Adrenal gland (tissue), 12 donors: ENCODE data around the gene RIN1. TPM values are rescaled to one million over a fixed set of nuclear protein-coding genes. Genes with fewer than 3 reads are reported as not detected.
A peak's percentile ranks its signal among the peaks of the same experiment; 100 is the strongest.

ENCODE experiments used
- DNase-seq, 7 donors: peaks; one replicate each; pipeline ENCODE4 v3.0.0-alpha.2; 2019 to 2020
- H3K27ac ChIP-seq, 5 donors: fragments of 200-600 bp; sonication (generic) in 4 of 5; 1 replicate in 3 of 5; 2 replicates in 2 of 5; pipeline versions ENCODE4 v1.5.1 to v1.8.0; 2016 to 2020; ENCODE audit warnings: mild to moderate bottlenecking in 1 of 5
- H3K27me3 ChIP-seq: fragments of 200-600 bp; 2 replicates; pipeline ENCODE4 v1.8.0; 2021
- H3K36me3 ChIP-seq, 2 donors: fragments of 200-600 bp; replicated peaks in 1 of 2; 1 replicate in 1 of 2; 2 replicates in 1 of 2; pipeline versions ENCODE4 v1.5.1 to v1.8.0; 2018 to 2022
- H3K4me1 ChIP-seq, 2 donors: fragments of 200-600 bp; replicated peaks in 1 of 2; 1 replicate in 1 of 2; 2 replicates in 1 of 2; pipeline versions ENCODE4 v1.5.1 to v1.8.0; 2018 to 2021
- H3K4me3 ChIP-seq, 4 donors: fragments of 200-600 bp; sonication (generic) in 3 of 4; one replicate each; pipeline ENCODE4 v1.5.1; 2016 to 2018
- H3K9me3 ChIP-seq, 3 donors: fragments of 200-600 bp; sonication (generic) in 1 of 3; replicated peaks in 1 of 3; 1 replicate in 2 of 3; 2 replicates in 1 of 3; pipeline versions ENCODE4 v1.5.1 to v1.8.0; 2016 to 2021
- CTCF ChIP-seq, 6 experiments: fragments of 450-650 bp in 4 of 6; fragments of 200-600 bp in 2 of 6; sonication (generic) in 1 of 6; IDR thresholded peaks; 1 replicate in 5 of 6; 2 replicates in 1 of 6; pipeline versions ENCODE4 v1.5.1 to v1.8.0; 2016 to 2021; ENCODE audit warnings: antibody characterized with exemption in 6 of 6, mild to moderate bottlenecking in 2 of 6, moderate library complexity in 1 of 6
- POLR2A ChIP-seq, 2 donors: fragments of 450-650 bp; IDR thresholded peaks; one replicate each; pipeline ENCODE4 v1.6.1; 2017; ENCODE audit warnings: antibody characterized with exemption in 2 of 2, mild to moderate bottlenecking in 2 of 2, moderate library complexity in 1 of 2
- WGBS, 4 donors: extraction: QIAGEN DNeasy Blood & Tissue Kit in 2 of 4; methylation state at CpG; one replicate each; pipeline versions ENCODE4 v1.1.5 to v1.1.7; 2013 to 2017; 5-methylcytosine and 5-hydroxymethylcytosine counted together
- intact Hi-C, 2 donors: fragments of 100-400 bp; cut with DNase I; formaldehyde crosslinking; loops; one replicate each; pipeline versions ENCODE4 v1.14.1 to v1.15.0; 2022 to 2023
- polyA plus RNA-seq, 3 donors: library from polyadenylated mRNA; stranded (reverse); fragments of 200-250 nt in 2 of 3; fragments of 350-450 nt in 1 of 3; fragmentation: Illumina TruSeq in 1 of 3; extraction: RNeasy Lipid Tissue Mini Kit (QIAGEN cat#74804) in 1 of 3; gene quantifications; one replicate each; pipeline ENCODE4 v1.2.3, GENCODE V29; 2013 to 2014
- total RNA-seq, 9 donors: library from RNA; depleted of rRNA in 4 of 9; stranded (reverse); fragments of >200 nt in 4 of 9; fragments of 120-200 nt in 1 of 9; fragmentation: NEBNext Ultra II Directional in 1 of 9; extraction: Animal tissue kit (Norgen Biotek cat#: 25700) in 1 of 9; gene quantifications; one replicate each; pipeline versions ENCODE4 v1.1.0 to v1.2.4, GENCODE V29; 2013 to 2023
- donor health status: healthy with polysubstance abuse.
- donor health status: Bipolar disorder and iron deficiency.
- donor health status: DM: yes; HTN: yes; CAD: no.
- donor health status: DM: no; HTN: no; CAD: no.
- donor health status: DM: no; HTN: no; CAD: no.
- donor health status: DM: yes; HTN: yes; CAD: no.

RIN1 gene
- total and polyA plus RNA-seq, 12 donors = 1.6 to 15.2 (median 7.1) TPM

- Histone ChIP-seq H3K36me3 (peaks cover 0 to 37% of the 10 kb centered on the region in 2 donors), H3K9me3 (no peaks in the 10 kb centered on the region), H3K27ac (no peak overlapping the region), H3K27me3 (no peaks in the 10 kb centered on the region), H3K4me1 (peaks cover 10 to 23% of the 10 kb centered on the region in 2 donors), H3K4me3 (no peak overlapping the region)
- peak in 1 of 7 donors; percentile 14 for DNase-seq
- intact Hi-C loops = no loop called here
- TF ChIP-seq POLR2A (IDR thresholded peaks at IDR 0.05) (no peak), CTCF (IDR thresholded peaks at IDR 0.05) (no peak)
- 80 to 93% (median 84%) methylated on average over 11 to 17 of the region's 17 CpGs for WGBS, 4 donors
Measured at GRCh38 chr11:66338276-66339161, 2.3 kb upstream of the RIN1 start.

GRCh38 chr11:66337103-66337899 lies 1.1 kb upstream of the RIN1 start:
- no peaks in the 10 kb centered on the region for H3K27me3 ChIP-seq
- peaks cover 10 to 22% of the 10 kb centered on the region in 2 donors for H3K4me1 ChIP-seq
- peak overlapping the region in 2 of 5 donors; percentile 78 to 87 for H3K27ac ChIP-seq
- TF ChIP-seq POLR2A (IDR thresholded peaks at IDR 0.05) = no peak
- TF ChIP-seq CTCF (IDR thresholded peaks at IDR 0.05) = no peak
- WGBS, 4 donors = 62 to 79% (median 72%) methylated on average over 5 to 18 of the region's 18 CpGs
- intact Hi-C loops = no loop called here
- H3K36me3 ChIP-seq = peaks cover 0 to 41% of the 10 kb centered on the region in 2 donors
- H3K4me3 ChIP-seq = no peak overlapping the region
- H3K9me3 ChIP-seq = no peaks in the 10 kb centered on the region
- DNase-seq = peak in 1 of 7 donors; percentile 15

- Histone ChIP-seq H3K4me3 (peak overlapping the region in 3 of 4 donors; percentile 25 to 84 (median 54)), H3K36me3 (peaks cover 0 to 28% of the 10 kb centered on the region in 2 donors), H3K27ac (peak overlapping the region in 4 of 5 donors; percentile 20 to 87 (median 58)), H3K27me3 (no peaks in the 10 kb centered on the region), H3K9me3 (no peaks in the 10 kb centered on the region), H3K4me1 (peaks cover 10 to 22% of the 10 kb centered on the region in 2 donors)
- TF ChIP-seq POLR2A (IDR thresholded peaks at IDR 0.05) (no peak), CTCF (IDR thresholded peaks at IDR 0.05) (no peak)
- 10 to 28% (median 13%) methylated on average over 9 to 35 of the region's 35 CpGs for WGBS, 4 donors
- DNase-seq = peak in 4 of 7 donors; percentile 35 to 65 (median 46)
- intact Hi-C loops = no loop called here
Measured at GRCh38 chr11:66335531-66336233, 552 bp downstream of the RIN1 start.
